PC-3 (cell line): ENCODE data around the gene PRPF19. TPM values are rescaled to one million over a fixed set of nuclear protein-coding genes. Genes with fewer than 3 reads are reported as not detected.

Experiments used
- ATAC-seq: fragments of 200-7000 bp; cut with Tn5 transposase; 2 replicates; pipeline ENCODE4 v1.9.1; 2020; ENCODE audit warnings: mild to moderate bottlenecking, moderate library complexity
- BruUV-seq: library from RNA; stranded (reverse); fragments of 400-500 nt; replicated peaks from 2 replicates; lab custom pipeline; 2021; lab: Mats Ljungman, UMichigan
- CTCF ChIA-PET: fragments of 300-600 bp; sonication (Branson Sonifier 250); formaldehyde crosslinking; loops from one replicate; lab custom pipeline; 2022; ENCODE audit warnings: antibody characterized with exemption; lab: Charles Lee
- POLR2A ChIA-PET: fragments of 300-600 bp; sonication (Branson Sonifier 250); formaldehyde crosslinking; loops from one replicate; lab custom pipeline; 2022; ENCODE audit warnings: antibody characterized with exemption; ENCODE audit not compliant: unreplicated experiment; lab: Charles Lee
- DNase-seq: peaks from one replicate; pipeline ENCODE4 v3.0.0-alpha.2; 2015
- H2AFZ ChIP-seq: fragments of 300-600 bp; sonication (generic); 2 replicates; pipeline ENCODE4 v1.6.0; 2016; ENCODE audit warnings: antibody characterized with exemption, low read length
- H3F3A ChIP-seq: fragments of 300-600 bp; sonication (generic); one replicate; pipeline ENCODE4 v1.6.0; 2017; ENCODE audit warnings: antibody characterized with exemption, low read length, control low read depth, mild to moderate bottlenecking; ENCODE audit not compliant: unreplicated experiment
- H3K27ac ChIP-seq: fragments of 300-600 bp; sonication (generic); 2 replicates; pipeline ENCODE4 v1.5.1; 2016; ENCODE audit warnings: mild to moderate bottlenecking, low read length
- H3K27me3 ChIP-seq: fragments of 300-600 bp; sonication (generic); 2 replicates; pipeline ENCODE4 v1.6.1; 2016; ENCODE audit warnings: low read length, mixed read lengths
- H3K36me3 ChIP-seq: fragments of 300-600 bp; sonication (generic); 2 replicates; pipeline ENCODE4 v1.6.1; 2016; ENCODE audit warnings: low read depth, mixed run types, low read length, mixed read lengths
- H3K4me1 ChIP-seq: fragments of 300-600 bp; sonication (generic); 2 replicates; pipeline ENCODE4 v1.5.1; 2016; ENCODE audit warnings: low read length; ENCODE audit not compliant: insufficient read depth
- H3K4me2 ChIP-seq: fragments of 300-600 bp; sonication (generic); 2 replicates; pipeline ENCODE4 v1.6.0; 2016; ENCODE audit warnings: low read length
- H3K4me3 ChIP-seq: fragments of 300-600 bp; sonication (generic); 2 replicates; pipeline ENCODE4 v1.5.1; 2016; ENCODE audit warnings: mild to moderate bottlenecking, low read length, mixed read lengths
- H3K79me2 ChIP-seq: fragments of 300-600 bp; sonication (generic); 2 replicates; pipeline ENCODE4 v1.6.1; 2017; ENCODE audit warnings: low read length, mixed read lengths
- H3K9ac ChIP-seq: fragments of 300-600 bp; sonication (generic); 2 replicates; pipeline ENCODE4 v1.6.0; 2016; ENCODE audit warnings: mild to moderate bottlenecking, low read length
- H3K9me2 ChIP-seq: fragments of 300-600 bp; sonication (generic); replicated peaks from 2 replicates; pipeline ENCODE4 v1.6.1; 2016; ENCODE audit warnings: mixed run types, low read length, mixed read lengths
- H3K9me3 ChIP-seq: fragments of 300-600 bp; sonication (generic); 2 replicates; pipeline ENCODE4 v1.6.1; 2016; ENCODE audit warnings: low read length, mixed read lengths
- H4K20me1 ChIP-seq: fragments of 300-600 bp; sonication (generic); 2 replicates; pipeline ENCODE4 v1.6.1; 2016; ENCODE audit warnings: low read length, mixed read lengths
- CTCF ChIP-seq: fragments of 300-600 bp; sonication (generic); conservative IDR thresholded peaks from 2 replicates; pipeline ENCODE4 v1.5.1; 2017; ENCODE audit warnings: antibody characterized with exemption, low read depth, mild to moderate bottlenecking, low read length
- EZH2 ChIP-seq: fragments of 300-600 bp; sonication (generic); IDR thresholded peaks from one replicate; pipeline ENCODE4 v1.6.1; 2017; ENCODE audit warnings: antibody characterized with exemption, mild to moderate bottlenecking, low read length; ENCODE audit not compliant: unreplicated experiment
- EZH2phosphoT487 ChIP-seq: fragments of 300-600 bp; sonication (generic); IDR thresholded peaks from 2 replicates; pipeline ENCODE4 v1.6.1; 2018; ENCODE audit warnings: mild to moderate bottlenecking, antibody characterized with exemption, low read length, borderline replicate concordance
- intact Hi-C: fragments of 100-400 bp; cut with micrococcal nuclease; formaldehyde crosslinking; loops from 2 replicates; pipeline ENCODE4 v1.9.0; 2023
- total RNA-seq: library from RNA; depleted of rRNA; stranded (reverse); fragments of >200 nt; gene quantifications from 2 replicates; pipeline ENCODE4 v1.2.3, GENCODE V29; 2014

Gene PRPF19
- total RNA-seq, 1 experiment from 2014 or later, result 165 TPM

DNA sequence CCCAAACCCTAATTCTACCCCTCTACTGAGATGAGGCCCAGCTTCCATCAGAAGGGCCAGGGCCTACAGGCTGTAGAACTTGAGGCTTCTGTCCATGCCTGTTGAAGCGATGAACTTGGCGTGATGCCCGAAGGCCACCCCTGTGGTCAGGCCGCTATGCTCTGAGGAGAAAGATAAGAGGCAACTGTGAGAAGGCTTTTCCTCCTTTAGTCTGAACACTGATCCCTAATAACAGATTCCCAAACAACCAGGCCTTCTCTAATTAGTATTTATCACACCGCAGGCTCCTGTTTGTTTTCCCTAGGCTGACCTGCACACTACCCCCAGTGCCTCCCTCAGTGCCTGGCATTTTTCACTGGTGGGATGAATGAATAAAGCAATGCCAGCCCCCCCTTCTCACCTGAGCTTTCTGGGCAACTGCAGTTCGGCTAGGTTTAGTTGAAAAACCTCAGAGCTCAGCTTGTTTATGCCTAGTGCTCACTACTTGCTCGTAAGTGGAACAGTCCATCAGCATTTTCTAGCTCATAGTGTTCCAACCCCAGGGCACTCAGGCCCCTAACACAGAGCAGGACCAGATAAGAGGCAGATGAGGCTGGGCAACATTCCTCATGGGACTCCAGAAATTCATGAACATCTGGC lies 15.2 kb downstream of the PRPF19 start:
- Histone ChIP-seq H2AFZ (no peak overlapping the region), H3K4me2 (no peak overlapping the region), H3K27me3 (no peaks in the 10 kb centered on the region), H3F3A (no peaks in the 10 kb centered on the region), H3K79me2 (no peaks in the 10 kb centered on the region), H3K4me1 (no peaks in the 10 kb centered on the region), H3K9me2 (no peaks in the 10 kb centered on the region), H3K9me3 (no peaks in the 10 kb centered on the region), H4K20me1 (no peaks in the 10 kb centered on the region), H3K4me3 (no peak overlapping the region), H3K27ac (no peak overlapping the region), H3K9ac (no peak overlapping the region), H3K36me3 (peaks cover 33% of the 10 kb centered on the region)
- TF ChIP-seq CTCF, result no peak
- no peak for TF ChIP-seq EZH2
- TF ChIP-seq EZH2phosphoT487, result no peak
- POLR2A ChIA-PET, result no interaction called here
- intact Hi-C loops, result no loop called here
- ATAC-seq (no peak), DNase-seq (no peak)
- CTCF ChIA-PET, result interaction anchor here (0.6 kb wide), 1 partner anchor 104 kb away, joined by 3 read pairs; no protein-coding TSS in a partner anchor
- no TSS peak for BruUV-seq

- no peaks in the 10 kb centered on the region for H4K20me1 ChIP-seq
- CTCF ChIA-PET, result interaction anchor here (0.6 kb wide), 1 partner anchor 103 kb away, joined by 3 read pairs; no protein-coding TSS in a partner anchor
- no peaks in the 10 kb centered on the region for H3K9me2 ChIP-seq
- no peak overlapping the region for H3K4me2 ChIP-seq
- no peak overlapping the region for H3K27ac ChIP-seq
- POLR2A ChIA-PET, result no interaction called here
- DNase-seq, result no peak
- H3K4me3 ChIP-seq, result no peak overlapping the region
- no peak for ATAC-seq
- no peaks in the 10 kb centered on the region for H3F3A ChIP-seq
- BruUV-seq, result no TSS peak
- peaks cover 27% of the 10 kb centered on the region for H3K36me3 ChIP-seq
- no peaks in the 10 kb centered on the region for H3K4me1 ChIP-seq
- H3K27me3 ChIP-seq, result no peaks in the 10 kb centered on the region
- no peak overlapping the region for H3K9ac ChIP-seq
- no peaks in the 10 kb centered on the region for H3K9me3 ChIP-seq
- no peak overlapping the region for H2AFZ ChIP-seq
- no peaks in the 10 kb centered on the region for H3K79me2 ChIP-seq
- TF ChIP-seq CTCF (no peak), EZH2phosphoT487 (no peak), EZH2 (no peak)
- intact Hi-C loops, result no loop called here
These were observed 15.7 kb downstream of the PRPF19 start for GRCh38 chr11:60890696-60891095.

DNA sequence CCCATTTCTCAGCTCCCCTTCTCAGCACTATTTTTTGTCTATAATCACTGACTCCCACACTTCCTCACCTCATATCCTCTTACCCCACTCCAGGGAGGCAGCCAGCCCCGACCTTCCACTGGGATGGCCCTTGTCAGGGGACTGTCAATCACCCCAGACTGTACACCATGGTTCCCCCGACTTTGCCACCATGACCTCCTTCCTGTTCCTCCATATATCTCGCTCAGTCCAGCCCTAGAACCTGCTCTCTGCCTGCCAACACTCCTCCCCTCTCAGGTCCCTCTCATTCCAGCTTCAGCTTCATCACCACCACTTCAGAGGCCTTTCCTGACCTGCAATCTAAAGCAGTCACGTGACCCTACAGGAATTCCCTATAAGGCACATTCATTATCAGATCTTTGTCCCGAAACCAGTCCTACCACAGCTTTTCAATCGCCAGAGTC lies 16.5 kb downstream of the PRPF19 start:
- H3K9me2 ChIP-seq, result no peaks in the 10 kb centered on the region
- no peak overlapping the region for H3K4me2 ChIP-seq
- TF ChIP-seq CTCF, result no peak
- TF ChIP-seq EZH2, result no peak
- TF ChIP-seq EZH2phosphoT487, result no peak
- H3K36me3 ChIP-seq, result peaks cover 19% of the 10 kb centered on the region; the same call in 1 of the 2 replicates
- H3K9me3 ChIP-seq, result no peaks in the 10 kb centered on the region
- no peaks in the 10 kb centered on the region for H3K79me2 ChIP-seq
- ChIA-PET POLR2A (no interaction called here), CTCF (interaction anchor here (1.2 kb wide), 1 partner anchor 59 kb away, joined by 9 read pairs; no protein-coding TSS in a partner anchor)
- ATAC-seq, result no peak
- DNase-seq, result no peak
- H3K9ac ChIP-seq, result no peak overlapping the region
- no peaks in the 10 kb centered on the region for H3K27me3 ChIP-seq
- H3F3A ChIP-seq, result no peaks in the 10 kb centered on the region
- no peak overlapping the region for H2AFZ ChIP-seq
- no peak overlapping the region for H3K27ac ChIP-seq
- intact Hi-C loops, result no loop called here
- no peak overlapping the region for H3K4me3 ChIP-seq
- no peaks in the 10 kb centered on the region for H3K4me1 ChIP-seq
- BruUV-seq, result no TSS peak
- H4K20me1 ChIP-seq, result no peaks in the 10 kb centered on the region
